HPDE6-E6E7 (cell line): ENCODE results near the gene ARHGEF10L.
A peak's percentile ranks its signal among the peaks of the same experiment; 100 is the strongest.

Experiments
- DNase-seq: peaks from one replicate; pipeline ENCODE4 v3.0.0; 2011; ENCODE audit warnings: missing footprints; ENCODE audit errors: extremely low spot score

ARHGEF10L gene

DNA sequence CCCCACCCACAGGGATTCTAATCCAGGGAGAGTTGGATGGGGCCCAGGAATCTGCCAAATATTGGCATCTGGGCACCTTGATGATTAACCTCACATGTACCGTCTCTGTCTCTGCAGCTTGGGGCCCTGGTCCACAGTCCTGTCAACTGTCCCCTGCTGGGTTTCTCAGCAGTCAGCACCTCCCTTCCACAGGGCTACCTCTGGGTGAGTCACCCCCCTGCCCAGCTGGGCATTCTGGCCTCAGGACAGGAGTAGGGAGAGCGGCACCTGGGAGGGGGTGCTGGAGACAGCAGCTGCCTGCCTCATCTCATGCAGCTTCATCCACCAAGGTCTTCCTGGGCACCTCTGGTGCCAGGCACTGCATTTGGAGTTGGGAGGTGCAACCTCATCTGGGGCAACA lies 115.0 kb downstream of the ARHGEF10L start:
- DNase-seq, result peak; percentile 14

DNA sequence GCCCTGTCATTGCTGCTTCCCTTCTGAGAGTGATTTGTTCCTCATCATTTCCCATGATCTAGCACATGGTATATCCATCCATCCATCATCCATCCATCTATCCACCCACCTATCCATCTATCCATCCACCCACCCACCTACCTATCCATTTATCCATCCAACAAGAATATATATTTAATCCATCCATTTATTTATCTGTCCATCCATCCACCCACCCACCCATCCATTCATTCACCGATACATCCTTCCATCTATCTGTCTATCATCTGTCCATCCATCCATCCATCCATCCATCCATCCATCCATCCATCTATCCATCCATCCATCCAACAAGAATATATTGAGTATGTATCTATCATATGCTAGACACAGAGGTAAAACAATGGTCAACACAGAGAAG lies 115.7 kb downstream of the ARHGEF10L start:
- DNase-seq, result no peak

- no peak for DNase-seq
These were observed 116.4 kb downstream of the ARHGEF10L start for GRCh38 chr1:17655922-17656321.

DNA sequence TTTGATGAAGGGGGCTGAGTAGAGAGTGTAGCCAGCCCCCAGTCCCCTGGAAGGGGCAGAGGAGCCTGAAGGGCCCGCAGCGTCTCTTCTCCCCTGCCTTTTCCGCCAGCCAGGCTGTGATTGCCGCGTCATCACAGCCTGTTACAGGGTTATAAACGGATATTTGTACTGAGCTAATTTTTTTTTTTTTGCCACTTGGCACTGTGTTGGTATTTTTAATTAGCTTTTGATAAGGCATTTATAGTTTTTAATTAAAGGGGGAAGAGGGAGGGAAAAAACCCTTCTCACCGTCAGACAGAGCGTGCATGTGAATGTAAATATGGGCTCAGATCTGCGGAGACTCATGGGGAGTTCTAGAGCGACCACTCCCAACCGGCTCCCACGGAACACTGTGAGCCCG lies 117.9 kb downstream of the ARHGEF10L start:
- no peak for DNase-seq

DNA sequence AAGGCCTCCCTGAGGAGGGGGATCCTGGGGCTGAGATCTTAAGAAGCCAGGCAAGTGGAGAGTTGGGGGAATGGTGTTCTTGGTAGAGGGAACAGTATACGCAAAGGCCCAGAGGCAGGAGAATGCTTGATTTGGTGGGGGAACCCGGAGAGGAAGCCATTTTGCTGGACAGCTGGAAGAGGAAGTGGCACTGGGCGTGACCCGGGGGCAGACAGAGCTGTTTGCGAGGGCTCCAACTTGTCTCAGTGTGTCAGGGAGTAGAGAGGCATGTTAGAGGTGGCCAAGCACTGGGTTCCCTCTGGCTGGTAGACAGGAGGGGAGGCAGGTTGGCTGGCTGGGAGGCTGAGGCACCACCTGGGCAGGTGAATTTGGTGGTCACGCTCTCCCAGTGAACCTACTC lies 119.3 kb downstream of the ARHGEF10L start:
- no peak for DNase-seq

GRCh38 chr1:17661546-17662157 lies 122.2 kb downstream of the ARHGEF10L start:
- peak; percentile 49 for DNase-seq

GRCh38 chr1:17662296-17662695 lies 122.8 kb downstream of the ARHGEF10L start:
- no peak for DNase-seq

- DNase-seq, result no peak
These were observed 123.3 kb downstream of the ARHGEF10L start for GRCh38 chr1:17662786-17663185.

DNA sequence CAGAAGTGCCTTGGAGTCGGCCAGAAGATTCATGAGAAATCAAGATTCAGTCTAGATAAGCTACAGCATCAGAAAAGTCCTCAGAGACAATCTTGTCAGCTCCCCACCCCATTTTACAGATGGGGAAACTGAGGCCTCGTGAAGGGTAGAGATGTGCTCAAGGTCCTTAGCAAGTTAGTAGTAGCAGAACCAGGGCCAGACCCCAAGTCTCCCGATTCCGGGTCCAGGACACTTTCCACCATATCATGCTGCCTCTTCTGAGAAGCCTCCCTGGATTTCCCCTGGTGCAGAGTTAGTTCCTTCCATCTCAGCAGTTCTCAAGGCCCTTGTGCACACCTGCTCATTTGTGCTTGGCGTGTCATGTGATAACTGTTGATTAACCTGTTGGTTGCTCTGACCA lies 124.1 kb downstream of the ARHGEF10L start:
- no peak for DNase-seq

DNA sequence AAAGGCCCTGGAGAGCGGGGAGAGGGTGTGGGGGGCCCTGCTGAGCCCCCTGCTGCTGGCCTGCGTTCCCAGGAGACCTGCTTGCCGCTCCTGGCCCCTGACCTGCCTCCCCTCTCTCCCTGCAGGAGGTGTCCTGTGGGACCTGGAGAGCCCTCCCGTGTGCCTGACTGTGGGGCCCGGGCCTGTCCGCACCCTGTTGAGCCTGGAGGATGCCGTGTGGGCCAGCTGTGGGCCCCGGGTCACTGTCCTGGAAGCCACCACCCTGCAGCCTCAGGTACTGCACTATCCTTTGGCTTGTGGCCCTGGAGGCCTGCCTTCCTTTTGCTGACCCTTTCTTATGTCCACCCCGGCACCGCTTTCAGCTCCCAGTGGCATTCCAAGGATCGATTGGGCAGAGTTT lies 124.8 kb downstream of the ARHGEF10L start:
- DNase-seq, result no peak

DNA sequence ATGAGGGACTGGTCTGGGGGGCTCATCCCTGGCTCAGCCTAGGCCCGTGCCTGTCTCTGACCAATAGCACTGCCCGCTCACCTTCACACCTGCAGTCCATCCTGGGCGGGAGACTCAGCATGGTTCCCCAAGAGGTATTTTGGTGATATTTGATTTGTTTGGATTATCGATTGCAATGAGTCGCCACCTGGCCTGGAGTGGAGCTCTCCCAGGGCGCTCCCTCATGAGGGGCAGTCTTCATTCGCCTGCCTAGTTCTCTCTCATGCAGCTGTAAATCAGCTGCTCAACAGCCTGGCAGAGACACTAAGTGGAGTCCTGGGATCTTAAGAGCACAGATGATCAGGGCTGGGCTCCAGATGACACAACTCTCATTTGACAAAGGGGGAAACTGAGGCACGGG lies 125.6 kb downstream of the ARHGEF10L start:
- DNase-seq, result no peak

- DNase-seq, result no peak
These were observed 126.6 kb downstream of the ARHGEF10L start for GRCh38 chr1:17665950-17666720.

DNA sequence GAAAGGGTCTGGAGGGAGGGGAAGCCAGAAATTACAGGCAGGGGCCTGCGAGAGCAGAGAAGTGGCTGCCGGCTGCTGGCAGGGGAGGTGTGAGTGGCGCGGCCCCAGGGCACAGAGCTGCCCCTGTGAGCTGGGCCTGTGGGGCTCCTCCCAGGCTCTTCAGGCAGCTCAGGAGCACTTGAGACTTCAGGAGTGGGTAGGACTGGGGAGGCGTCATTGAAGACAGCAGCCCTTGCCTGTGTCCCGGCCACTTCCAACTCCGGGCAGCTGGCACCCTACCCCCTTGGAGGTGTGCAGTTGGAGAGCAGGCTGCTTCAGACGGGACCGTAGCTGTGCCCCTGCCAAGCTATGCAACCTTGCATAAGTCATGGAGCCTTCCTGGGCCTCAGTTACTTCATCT lies 128.1 kb downstream of the ARHGEF10L start:
- no peak for DNase-seq

GRCh38 chr1:17668195-17668594 lies 128.7 kb downstream of the ARHGEF10L start:
- DNase-seq, result no peak

DNA sequence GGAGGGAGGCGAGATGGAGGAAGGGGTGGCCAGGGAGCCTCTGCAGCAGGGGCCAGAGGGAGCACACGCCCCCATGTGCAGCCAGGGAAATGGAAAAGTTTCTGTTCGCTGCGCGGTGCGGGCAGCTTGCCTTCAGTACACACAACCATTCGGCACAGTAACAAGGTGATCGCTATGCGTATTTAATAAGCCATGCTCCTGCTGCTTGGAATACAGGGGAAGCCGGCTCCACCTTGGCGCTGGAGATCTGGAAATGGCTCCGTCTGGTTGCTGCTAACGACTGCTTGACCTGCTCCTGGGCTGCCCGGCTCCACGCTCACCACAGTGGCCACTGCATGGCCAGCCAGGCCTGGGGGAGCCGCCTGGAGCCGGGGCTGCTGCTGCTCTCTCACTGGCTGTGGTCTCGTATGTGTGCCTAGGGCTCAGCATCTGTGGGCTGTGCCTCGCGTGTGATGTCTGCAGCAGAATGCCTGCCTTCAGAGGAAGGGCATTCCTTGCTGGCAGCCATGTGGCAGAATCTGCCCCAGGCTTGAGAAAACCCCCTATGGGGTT lies 129.2 kb downstream of the ARHGEF10L start:
- DNase-seq, result no peak

GRCh38 chr1:17669305-17669704 lies 129.8 kb downstream of the ARHGEF10L start:
- no peak for DNase-seq

DNA sequence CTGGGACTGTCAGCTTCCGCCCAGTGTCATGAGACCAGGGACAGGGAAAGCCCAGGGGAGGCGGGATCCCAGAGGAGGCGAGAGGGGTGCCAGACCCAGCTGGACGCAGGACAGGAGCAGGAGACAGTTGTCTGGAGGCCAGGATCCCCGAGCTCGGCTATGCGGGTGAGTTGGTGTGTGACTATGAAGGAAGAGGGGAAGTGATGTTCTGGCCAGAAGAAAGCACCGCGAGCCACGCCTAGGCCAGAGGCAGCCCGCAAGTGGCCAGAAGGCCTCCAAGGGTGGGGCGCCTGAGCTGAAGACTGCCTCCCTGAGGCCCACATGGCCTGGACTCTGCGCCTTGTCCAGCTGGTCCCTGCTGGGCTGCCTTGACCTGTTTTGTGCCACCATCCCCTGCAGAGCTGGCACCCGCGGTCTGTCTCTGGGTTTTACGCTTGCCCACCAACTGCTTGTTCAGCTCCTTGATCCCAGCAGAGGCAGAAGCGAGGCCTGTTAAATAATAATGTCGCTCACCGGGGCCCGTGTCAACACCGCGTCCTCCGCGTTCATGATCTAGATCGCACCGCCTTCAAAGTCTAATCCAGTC lies 130.5 kb downstream of the ARHGEF10L start:
- no peak for DNase-seq

DNA sequence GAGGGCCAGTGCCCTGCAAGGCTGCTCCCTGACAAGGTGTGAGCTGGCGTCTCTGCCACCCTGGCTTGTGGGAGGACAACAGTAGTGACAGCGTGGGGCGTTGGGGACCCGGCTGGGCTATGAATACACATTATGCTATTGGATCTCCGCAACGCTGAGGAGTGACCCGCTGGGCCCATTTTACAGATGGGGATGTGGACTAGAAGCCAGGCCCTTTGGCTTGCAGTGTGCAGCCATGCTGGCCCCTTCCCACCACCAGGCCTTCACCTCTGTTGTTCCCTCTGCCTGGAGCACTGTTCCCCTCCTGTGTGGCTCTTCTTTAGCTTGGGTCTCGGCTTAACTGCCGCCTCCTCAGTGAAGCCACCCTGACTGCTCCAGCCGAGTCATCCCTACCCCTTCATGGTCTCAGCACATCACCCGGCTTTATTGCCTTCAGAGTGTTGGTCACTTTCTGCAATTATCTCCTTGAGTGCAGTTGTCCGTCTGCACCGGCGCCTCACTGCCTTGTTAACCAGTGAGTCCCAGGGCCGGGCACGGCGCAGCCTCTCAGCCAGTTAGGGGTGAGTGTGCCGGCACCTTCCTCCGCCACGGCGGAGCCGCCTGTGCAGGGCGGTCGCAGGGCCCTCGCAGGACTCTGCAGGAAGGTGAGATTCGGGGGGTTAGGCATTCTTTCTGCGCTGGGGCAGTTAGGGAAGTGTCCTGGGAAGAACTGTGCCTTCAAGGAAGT lies 131.3 kb downstream of the ARHGEF10L start:
- DNase-seq, result no peak

DNA sequence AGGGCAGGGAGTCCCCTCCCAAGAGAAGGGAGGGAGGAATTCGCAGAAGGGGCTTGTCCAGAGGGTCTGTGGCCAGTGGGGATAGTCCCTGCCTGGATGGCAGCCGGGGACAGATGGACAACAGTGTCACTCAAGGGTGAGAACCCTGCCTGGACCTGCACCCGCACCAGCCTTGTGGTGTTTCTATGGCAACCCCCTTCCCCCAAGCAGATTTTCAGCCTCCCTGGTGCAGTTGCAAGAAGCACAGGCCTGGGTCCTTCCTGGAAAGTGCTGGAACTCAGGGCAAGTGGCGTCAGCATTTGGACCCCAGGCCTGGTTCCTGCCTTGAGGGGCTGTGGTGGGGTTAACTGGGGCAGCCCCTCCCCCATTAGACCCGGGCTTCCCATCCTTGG lies 131.8 kb downstream of the ARHGEF10L start:
- DNase-seq, result no peak

DNA sequence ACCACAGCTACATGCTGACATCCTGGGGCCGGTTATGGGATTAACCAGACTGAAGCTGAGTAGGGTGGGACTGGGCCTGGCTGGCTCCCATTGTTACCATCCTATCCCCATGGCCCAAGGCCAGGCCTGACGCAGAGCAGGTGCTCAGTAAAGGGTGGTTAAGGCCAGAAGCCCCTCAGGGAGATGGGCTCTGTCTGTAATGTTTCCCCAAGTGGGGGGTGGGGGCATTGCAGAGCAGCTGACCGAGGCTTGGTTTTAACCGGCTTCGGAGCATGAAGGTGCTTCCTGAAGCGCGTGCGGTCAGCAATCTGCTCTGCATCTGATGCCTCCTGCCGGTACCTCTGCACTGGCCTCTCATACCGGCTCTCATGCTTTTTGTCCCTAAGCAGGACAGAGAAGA lies 132.2 kb downstream of the ARHGEF10L start:
- DNase-seq, result no peak

GRCh38 chr1:17672226-17672625 lies 132.7 kb downstream of the ARHGEF10L start:
- DNase-seq, result no peak
